ENCODE results near the gene MROH2A.

GRCh38 chr2:233871432-233871831, 93.3 kb downstream of the MROH2A start:
- no peak for TF ChIP-seq PATZ1 (CRISPR knock-in tag; IDR thresholded peaks at IDR 0.05; ENCODE audit: borderline replicate concordance)
- TF ChIP-seq ARNTL (CRISPR knock-in tag; IDR thresholded peaks at IDR 0.05; ENCODE audit: borderline replicate concordance, low read depth) = no peak
- TF ChIP-seq ZNF70 (CRISPR knock-in tag; IDR thresholded peaks at IDR 0.05) = no peak
- TF ChIP-seq TCF4 (CRISPR knock-in tag; IDR thresholded peaks at IDR 0.05; ENCODE audit: borderline replicate concordance) = no peak
- no peak for TF ChIP-seq ZFP30 (CRISPR knock-in tag; IDR thresholded peaks at IDR 0.05)
- TF ChIP-seq ZC3H10 (CRISPR knock-in tag; IDR thresholded peaks at IDR 0.05) = no peak
- TF ChIP-seq ESRRG (CRISPR knock-in tag; IDR thresholded peaks at IDR 0.05) = no peak
- no peak for TF ChIP-seq PPARA (CRISPR knock-in tag; IDR thresholded peaks at IDR 0.05; ENCODE audit: borderline replicate concordance)
- no peak for TF ChIP-seq POU6F1 (CRISPR knock-in tag; IDR thresholded peaks at IDR 0.05; ENCODE audit: borderline replicate concordance, low read depth)
- TF ChIP-seq ISL1 (CRISPR knock-in tag; IDR thresholded peaks at IDR 0.05) = no peak
- no peak for TF ChIP-seq BACH2 (CRISPR knock-in tag; IDR thresholded peaks at IDR 0.05; ENCODE audit: borderline replicate concordance)

All from SK-N-SH treated with all-trans-retinoic acid at 6 μM for 48 hours (cell line).